Stimulated activated CD4-positive, alpha-beta T cell treated with anti-CD3 and anti-CD28 coated beads, Interleukin-4, amount 100 ng/mL, for 48 hours (primary cell): ENCODE results near the gene URM1.
"Not testable (repeated sequence)": the region's sequence is repeated elsewhere in the genome, so short reads cannot be mapped to it uniquely, and the experiment has no call there.

Experiments used
- DNase-seq, 2 donors: peaks; one replicate each; pipeline ENCODE4 v3.0.0-alpha.2; 2020; ENCODE audit warnings: low read depth in 2 of 2

The URM1 gene

DNA sequence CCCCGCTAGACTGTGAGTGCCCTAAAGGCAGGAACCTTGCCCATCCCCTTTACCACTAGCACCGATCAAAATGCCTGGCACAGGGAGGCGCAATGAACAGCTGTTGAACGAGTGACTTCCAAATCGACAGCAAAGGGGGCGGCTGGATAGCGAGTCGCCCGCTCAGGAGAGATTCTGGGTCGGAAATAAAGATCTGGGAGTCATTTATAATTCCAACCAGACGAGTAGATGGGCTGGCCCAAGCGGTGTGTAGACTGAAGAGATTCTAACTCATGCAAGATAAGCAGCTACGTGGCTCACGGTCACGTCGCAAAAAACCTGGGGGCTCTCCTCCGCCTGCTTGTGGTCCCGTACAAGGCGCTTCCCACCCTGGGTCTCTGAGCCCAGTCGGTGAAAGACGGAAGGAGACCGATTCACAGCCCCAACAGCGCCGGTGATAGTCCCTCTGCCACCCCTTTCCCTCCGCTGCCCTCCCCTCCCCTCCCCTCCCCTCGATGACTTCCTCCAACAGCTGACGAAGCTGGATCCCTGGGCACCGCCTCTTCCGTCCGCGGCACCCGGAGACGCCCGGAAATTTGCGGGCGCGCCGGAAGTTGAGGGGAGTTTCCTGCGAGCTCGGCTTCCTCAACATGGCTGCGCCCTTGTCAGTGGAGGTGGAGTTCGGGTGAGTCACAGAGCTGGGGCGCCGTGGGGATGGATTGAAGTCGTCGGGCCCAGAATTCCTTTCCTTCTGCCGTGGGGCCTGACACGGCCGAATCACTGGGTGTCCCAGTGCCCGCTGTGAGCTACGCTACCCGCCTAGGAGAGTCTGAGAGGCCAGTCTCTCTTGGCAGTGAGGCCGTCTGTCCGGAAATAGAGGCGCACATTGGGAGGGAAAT is at the start of gene URM1:
URM1 (plus strand) TSS at position 623 of the 878 bp plus-strand sequence; CDS start at position 630, 7 bp downstream.
- DNase-seq: peak; percentile 89 to 95

DNA sequence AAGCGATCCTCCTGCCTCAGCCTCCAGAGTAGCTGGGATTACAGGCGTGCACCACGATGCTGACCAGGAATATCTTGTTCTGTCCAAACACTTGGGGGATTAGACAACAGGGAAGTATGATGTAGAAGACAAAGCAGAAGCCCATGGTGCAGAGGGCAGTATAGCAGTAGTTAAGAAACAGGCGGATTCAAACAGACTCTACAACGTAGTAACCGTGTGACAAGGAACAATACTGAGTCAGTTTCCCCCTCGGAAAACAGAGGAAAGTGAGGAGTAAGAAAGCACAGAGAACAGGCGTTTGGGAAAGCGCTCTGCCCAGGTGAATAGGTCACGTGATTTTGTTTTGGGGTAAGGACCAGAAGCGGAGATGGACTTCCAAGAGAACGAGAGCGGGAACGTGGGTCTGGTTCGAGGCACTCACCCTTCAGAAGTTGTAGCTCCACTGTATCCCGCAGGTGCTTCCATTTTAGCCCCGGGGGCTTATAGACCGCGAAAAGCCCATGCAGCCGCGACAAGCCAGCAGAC is 49.2 kb upstream of the URM1 start:
- DNase-seq: no peak

DNA sequence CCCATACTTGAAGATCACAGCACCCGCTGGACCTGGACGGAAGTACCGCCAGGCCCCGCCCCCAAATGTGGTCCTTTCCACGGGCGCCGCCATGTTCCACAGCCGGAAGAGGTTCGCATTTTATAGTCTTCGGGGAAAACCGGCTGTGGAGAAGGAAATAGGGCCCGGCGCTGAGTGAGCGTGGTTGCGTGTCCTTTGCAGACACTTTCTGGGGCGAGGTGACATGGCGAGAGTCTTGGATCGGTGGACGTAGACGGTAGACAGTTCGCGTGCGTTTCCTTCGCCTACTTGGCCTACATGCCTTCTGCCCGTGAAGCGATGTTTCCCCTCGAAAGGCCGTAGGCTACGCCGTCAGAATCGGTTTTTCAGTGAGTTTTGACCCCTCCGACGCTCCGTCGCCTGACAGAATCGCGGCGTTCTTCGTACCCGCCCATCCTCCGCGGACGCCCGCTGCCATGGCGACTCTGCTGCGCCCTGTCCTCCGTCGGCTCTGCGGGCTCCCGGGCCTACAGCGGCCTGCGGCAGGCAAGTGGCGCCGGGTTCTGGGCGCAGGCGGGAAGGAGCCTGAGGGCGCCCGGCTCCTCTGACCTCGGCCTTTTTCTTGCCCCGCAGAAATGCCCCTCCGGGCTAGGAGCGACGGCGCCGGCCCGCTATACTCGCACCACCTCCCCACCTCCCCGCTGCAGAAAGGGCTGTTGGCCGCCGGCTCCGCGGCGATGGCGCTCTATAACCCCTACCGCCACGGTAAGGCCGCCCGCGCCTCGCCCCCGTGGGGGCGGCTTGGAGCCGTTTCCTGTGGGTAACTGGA is 48.6 kb upstream of the URM1 start, which contains the start of the genes COQ4 and TRUB2:
COQ4 (plus strand) TSS at position 436 of the 808 bp plus-strand sequence; CDS start at position 456, 20 bp downstream.
TRUB2 (minus strand) TSS at position 44 of the 808 bp plus-strand sequence; CDS start at position 5, 39 bp downstream.
- peak; percentile 89 to 94 for DNase-seq

DNA sequence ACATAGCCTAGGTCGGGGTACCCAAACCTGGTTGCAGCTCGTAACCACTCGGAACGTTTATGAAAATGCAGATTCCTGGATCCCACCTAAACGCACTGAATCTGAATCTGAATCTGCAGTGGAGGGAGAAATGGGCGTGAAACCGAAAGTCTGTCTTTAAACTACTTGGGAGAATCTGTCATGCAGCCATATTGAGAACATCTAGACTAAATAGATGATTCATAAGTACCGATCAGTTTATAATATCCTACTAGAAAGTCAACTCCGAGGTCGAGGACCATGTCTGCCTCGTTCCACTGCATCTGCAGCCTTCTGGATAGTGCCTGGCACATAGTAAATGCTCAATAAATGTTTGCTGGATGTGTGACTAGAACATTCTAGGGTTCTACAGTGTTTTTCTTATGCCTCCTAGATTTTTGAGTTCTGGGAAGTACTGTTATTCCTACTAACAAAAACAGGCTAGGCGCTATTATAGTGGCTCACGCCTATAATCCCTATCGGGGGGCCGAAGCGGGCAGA is 47.9 kb upstream of the URM1 start:
- DNase-seq: no peak

DNA sequence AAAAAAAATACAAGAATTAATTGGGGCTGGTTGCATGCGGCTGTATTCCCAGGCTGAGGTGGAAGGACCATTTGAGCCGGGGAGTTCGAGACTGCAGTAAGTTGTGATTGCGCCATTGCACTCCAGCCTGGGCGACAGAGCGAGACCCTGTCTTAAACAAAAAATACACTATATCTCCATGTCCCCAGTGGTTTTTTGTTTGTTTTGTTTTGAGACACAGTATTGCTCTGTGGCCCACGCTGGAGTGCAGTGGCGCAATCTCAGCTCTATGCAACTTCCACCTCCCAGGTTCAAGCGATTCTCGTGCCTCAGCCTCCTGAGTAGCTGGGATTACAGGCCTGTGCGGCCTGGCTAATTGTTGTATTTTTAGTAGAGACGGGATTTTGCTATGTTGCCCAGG is 47.4 kb upstream of the URM1 start:
- no peak for DNase-seq

DNA sequence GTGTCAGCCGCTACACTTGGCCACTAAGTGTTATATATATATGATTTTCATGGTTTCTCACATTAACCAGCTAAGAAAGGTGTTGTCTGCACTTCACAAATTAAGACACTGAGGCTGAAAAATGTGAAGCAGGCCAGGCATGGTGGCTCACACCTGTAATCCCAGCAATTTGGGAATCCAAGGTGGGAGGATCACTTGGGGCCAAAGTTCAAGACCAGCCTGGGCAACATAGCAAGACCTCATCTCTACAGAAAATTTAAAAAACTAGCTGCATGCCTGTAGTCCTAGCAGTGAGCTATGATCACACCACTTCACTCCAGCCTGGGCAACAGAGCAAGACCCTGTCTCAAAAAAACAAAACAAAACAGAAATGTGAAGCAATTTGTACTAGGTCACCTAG is 46.8 kb upstream of the URM1 start:
- no peak for DNase-seq

DNA sequence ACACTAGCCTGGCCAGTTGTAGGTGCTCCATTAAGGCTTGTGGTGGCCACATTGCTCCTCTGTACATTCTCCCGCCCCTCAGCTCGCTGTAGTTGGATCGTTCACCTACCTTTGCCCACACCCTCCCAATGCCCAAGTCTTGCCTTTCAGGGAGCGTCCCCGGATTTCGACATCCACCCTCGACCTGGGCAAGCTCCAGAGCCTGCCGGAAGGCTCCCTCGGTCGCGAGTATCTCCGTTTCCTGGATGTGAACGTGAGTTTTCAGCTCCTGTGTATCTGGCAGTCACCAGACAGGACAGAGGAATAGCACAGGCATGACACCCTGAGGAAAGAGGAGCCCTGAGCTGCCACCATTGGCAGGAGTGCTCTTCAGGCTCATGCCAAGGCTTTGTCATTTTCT is 45.5 kb upstream of the URM1 start:
- no peak for DNase-seq

DNA sequence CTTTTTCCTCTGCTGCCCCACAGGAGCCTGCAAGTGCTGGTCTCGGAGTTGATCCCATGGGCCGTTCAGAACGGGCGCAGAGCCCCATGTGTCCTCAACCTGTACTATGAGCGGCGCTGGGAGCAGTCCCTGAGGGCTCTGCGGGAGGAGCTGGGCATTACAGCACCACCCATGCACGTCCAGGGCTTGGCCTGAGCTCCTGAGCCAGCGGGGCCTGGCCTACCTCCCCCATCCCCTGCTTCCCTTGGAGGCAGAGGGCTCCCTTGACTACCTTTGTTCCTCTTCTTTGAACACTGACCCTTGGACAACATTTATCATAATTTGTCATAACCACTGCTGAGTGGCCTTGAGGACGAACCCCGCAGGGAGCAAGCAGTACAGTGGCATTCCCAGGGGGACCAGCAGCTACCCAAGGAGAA is 37.7 kb upstream of the URM1 start:
- no peak for DNase-seq

DNA sequence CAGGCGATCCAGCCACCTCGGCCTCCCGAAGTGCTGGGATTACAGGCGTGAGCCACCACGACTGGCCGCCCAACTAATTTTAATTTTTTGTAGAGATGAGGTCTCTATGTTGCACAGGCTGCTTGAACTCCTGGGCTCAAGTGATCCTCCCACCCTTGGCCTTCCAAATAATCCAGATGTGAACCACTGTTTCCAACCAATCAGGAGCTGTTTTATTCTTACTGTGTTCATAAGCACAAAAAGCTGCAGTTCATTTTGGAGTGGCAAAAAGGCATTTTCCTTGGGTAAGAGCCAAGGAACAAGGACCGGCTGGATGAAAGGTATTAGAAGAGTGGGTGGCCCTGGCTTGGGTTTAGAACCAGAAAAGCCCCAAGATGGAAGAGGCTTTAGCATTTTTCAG is 36.0 kb upstream of the URM1 start:
- no peak for DNase-seq

DNA sequence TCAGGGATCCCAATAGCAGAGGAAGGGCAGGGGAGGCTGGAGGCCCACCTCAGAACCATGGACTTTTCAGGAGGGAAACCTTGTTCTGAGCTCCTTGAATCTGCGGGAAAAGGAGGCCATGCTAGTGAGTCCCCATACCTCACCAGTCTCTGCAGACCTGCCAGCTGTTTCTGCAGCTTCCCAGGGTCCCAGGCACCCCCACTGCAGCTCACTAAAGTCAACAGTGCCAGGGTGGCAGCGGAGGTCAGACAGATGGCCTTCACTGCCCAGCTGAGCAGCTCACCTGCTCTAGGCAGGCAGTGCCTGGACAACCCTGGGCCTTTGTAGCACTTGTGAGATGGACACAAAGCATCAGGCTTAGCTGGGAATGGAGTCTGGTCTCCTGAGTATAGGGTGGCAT is 35.3 kb upstream of the URM1 start:
- DNase-seq: no peak

DNA sequence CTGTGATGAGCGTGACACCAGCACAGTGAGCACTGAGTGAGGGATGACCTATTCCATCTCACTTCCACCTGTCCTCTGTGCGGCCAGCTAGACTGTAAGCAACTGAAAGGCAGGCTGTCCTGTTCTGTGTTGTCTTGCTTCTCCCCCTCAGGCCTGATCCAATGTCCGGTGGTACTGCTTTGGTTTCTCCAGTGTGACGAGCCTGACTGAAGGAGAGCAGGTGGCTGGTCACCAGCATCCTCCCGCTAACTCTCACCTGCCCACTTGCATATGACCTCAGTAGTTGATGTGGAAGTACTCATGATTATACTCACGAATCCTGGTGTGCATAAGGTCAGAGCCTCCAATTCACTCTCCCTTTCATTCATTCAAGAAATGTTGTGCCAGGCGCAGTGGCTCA is 33.2 kb upstream of the URM1 start:
- DNase-seq: no peak

DNA sequence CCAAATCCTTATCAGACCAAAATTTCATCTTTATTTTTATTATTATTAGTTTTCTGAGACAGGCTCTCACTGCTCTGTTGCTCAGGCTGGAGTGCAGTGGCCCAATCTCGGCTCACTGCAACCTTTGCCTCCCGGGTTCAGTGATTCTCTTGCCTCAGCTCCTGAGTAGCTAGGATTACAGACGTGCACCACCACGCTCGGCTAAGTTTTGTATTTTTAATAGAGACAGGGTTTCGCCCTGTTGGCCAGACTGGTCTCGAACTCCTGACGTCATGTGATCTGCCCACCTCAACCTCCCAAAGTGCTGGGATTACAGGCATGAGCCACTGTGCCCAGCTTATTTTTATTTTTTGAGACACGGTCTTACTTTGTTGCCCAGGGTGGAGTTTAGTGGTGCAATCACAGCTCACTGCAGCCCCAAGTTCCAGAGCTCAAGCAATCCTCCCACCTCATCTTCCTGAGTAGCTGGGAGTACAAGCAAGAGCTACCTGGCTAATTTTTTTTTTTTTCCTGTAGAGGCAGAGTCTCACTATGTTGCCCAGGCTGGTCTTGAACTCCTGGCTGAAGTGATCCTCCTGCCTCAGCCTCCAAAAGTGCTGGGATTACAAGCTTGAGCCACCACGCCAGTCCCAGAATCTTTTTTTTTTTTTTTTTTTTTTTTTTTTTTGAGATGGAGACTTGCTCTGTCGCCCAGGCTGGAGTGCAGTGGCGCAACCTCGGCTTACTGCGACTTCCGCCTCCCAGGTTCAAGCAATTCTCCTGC is 32.1 kb upstream of the URM1 start:
- not testable (repeated sequence) for DNase-seq

DNA sequence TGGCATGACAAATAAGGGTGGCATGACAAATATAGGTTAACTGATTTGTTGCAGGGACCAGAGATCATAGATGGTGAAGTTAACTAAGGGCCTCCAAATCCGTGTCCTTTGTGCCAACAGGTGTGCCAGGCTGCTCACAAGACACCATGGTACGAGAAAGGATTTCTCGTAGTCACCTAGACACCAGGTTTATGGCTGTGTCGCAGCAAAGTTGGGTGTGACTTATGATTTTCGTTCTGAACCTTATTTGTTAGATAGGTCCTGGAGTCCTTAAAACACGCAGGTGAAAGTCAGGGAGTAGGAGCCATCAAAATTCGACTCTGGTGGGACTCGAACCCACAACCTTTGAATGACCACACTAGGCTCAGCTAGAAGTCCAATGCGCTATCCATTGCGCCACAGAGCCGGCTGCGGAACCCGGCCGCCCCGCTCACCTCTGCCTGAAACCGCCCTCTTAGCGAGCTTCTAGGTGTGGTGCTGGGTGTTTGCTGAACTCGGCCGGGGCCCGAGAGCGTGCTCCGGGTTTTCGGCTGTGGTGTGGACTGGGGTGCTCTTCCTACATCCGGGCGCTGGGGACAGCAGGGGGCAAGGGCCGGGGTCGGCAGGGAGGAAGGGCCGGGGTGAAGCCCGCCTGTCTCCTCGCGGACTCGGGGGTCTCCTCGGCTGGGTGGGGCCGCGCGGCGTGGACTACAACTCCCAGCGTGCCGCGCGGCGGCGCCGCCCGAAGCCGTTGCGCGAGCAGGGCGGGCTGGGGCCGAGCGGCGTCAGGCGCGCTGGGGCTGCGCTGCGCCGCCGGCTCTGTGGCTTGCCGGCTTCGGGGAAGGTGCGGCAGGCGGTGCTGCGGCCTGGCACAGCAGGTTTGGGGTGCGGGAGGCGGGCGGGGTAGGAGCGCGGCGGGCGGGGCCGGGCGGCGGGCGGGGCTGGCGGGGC is 31.1 kb upstream of the URM1 start, which contains the start of gene SLC27A4:
SLC27A4 (plus strand) TSS at position 767 of the 930 bp plus-strand sequence. CDS start 2,606 bp downstream, outside the sequence.
- DNase-seq: peak; percentile 66 to 74

DNA sequence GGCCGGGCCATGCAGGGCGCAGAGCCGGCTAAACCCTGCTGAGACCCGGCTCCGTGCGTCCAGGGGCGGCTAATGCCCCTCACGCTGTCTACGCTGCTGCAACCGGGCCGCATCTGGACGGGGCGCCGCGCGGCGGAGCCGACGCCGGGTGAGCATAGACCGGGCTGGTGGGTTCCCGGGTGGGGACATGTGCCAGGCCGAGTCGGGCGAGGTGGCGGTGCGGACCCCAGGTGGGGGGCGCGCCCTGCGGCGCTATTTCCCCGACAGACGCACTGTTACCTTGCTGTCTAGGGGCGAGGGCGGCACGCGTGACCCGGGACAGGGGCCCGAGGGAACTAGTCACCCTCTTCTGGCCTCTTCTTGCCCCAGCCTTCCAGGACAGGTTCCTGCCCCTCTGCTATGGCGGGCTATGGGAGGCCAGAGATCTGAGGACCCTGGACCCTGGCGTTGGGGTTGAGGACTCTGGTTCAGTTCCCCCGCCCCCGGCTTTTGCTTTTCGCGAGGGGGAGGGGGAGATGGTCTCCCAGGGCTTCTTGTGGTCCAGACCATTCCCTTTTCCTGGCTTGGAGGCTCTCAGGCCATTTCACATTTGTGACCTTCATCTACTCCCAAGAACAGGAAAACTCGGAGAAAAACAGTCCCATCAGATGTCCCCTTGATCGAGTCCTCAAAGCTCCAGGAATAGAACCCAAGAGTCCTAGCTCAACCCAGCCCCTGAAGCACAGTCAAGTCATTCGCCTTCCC is 30.3 kb upstream of the URM1 start:
- DNase-seq: peak in 1 of 2 donors; percentile 4

DNA sequence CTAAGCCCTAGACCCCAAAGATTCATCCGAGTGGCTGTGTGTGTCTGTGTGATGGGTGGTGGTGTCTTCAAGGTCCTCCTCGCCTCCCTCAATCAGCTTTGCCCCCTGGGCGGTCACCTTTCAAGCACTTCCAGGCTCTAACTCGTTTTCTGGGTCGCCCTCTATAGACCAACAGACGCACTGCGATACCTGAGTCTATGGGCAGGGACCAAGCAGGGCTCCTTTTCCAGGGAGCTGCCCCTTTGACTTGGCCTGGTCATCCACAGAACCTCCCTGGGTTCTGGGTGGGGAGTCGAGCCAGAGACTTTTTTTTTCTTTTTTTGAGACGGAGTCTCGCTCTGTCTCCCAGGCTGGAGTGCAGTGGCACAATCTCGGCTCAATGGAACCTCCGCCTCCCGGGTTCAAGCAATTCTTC is 29.7 kb upstream of the URM1 start:
- peak; percentile 56 to 58 for DNase-seq

DNA sequence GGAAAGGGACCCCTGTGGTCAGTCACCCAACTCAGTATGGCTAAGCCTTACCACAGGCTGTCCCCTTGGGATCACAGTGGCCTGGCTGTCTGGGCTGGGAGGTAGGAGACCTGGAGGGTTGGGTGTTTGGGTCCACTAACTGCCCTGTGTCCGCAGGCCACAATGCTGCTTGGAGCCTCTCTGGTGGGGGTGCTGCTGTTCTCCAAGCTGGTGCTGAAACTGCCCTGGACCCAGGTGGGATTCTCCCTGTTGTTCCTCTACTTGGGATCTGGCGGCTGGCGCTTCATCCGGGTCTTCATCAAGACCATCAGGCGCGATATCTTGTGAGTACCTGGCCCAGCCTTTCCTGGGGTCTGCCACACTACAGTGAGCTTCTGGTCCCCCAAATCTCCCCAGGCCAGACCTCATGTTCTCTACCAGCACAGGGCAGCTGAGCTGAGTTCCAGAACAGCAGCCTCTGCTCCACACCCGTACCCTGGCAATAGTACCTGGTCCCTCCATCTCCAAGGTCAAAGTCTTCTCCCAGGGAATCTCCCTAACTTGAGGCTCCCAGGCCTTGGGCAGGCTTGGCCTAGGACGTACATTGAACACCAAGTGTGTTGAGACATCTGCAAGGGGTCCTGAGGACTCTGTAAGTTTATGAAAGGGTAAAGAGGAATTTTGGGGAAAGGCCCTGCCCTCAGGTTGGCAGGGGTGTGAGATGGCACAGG is 28.0 kb upstream of the URM1 start:
- no peak for DNase-seq

DNA sequence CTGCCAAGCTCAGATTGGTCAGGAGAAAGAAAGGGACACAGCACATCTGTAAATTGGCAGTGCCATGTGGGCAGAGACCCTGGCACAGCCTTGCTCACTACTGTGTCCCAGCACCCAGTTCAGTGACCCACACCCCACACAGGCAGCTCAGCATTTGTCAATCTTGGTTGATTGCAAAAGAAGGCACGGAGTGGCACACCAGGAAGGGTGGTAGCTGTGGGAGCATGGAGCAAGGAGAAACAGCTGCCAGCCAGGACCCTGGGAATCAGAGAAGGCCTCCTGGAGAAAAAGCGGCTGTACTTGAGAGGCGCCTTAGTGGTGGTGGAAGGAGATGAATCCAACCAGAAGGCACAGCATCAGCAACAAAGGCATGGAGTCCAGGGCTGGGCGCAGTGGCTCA is 27.3 kb upstream of the URM1 start:
- no peak for DNase-seq

DNA sequence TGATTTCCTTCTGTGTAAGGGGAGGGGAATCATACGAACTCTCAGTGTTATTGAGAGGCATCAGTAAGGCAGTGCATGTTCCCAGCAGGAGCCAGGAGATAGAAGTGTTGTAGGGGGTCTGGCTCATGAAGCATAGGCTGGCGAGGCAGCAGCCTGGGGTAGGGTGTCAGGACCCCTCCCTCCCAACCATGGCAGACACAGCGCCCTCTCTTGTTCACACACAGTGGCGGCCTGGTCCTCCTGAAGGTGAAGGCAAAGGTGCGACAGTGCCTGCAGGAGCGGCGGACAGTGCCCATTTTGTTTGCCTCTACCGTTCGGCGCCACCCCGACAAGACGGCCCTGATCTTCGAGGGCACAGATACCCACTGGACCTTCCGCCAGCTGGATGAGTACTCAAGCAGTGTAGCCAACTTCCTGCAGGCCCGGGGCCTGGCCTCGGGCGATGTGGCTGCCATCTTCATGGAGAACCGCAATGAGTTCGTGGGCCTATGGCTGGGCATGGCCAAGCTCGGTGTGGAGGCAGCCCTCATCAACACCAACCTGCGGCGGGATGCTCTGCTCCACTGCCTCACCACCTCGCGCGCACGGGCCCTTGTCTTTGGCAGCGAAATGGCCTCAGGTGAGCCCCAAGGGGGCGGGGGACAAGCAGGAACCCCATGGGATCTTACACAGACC is 26.1 kb upstream of the URM1 start:
- DNase-seq: no peak
